HL-60/S4 (cell line): ENCODE results near the gene EDRF1.
"Not testable (repeated sequence)": the region's sequence is repeated elsewhere in the genome, so short reads cannot be mapped to it uniquely, and the experiment has no call there.

Experiments
- in situ Hi-C: fragments of 300-500 bp; cut with MboI; formaldehyde crosslinking; loops from 2 replicates; pipeline ENCODE4 v1.14.3; 2022; ENCODE audit warnings: low sequenced_read_pairs

The EDRF1 gene, protein sequence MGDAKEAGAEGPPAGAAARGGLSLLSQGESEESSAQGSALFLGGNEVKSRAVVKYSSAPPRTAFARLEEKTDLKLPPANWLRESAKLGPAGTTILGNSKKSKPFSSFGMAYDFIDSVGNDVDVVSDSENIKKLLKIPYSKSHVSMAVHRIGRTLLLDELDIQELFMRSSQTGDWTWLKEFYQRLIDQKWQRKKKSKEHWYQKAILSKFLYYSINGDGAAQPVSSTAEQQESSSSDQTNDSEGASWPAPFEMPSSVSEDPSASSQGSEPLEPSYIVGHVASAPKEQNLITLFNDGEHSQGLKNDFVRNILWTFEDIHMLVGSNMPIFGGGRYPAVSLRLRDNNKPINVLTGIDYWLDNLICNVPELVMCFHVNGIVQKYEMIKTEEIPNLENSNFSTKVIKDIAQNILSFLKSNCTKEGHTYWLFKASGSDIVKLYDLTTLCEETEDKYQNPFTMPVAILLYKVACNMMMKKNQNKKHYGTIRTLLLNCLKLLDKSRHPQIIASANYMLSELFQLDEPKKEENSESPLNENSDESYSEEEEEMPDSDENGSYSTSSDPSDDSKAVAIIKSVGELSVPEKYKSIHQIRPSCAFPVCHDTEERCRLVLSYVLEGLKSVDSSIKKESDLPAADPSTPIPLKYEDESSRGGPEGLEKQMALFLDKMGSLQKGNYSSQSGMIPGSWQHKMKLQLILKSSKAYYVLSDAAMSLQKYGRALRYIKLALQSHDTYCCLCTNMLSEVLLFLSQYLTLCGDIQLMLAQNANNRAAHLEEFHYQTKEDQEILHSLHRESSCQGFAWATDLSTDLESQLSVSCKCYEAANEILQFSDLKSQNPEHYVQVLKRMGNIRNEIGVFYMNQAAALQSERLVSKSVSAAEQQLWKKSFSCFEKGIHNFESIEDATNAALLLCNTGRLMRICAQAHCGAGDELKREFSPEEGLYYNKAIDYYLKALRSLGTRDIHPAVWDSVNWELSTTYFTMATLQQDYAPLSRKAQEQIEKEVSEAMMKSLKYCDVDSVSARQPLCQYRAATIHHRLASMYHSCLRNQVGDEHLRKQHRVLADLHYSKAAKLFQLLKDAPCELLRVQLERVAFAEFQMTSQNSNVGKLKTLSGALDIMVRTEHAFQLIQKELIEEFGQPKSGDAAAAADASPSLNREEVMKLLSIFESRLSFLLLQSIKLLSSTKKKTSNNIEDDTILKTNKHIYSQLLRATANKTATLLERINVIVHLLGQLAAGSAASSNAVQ

GRCh38 chr10:125719173-125720001 lies at the start of gene EDRF1:
Gene EDRF1 (plus strand): TSS chr10:125719709. CDS start chr10:125719808, 99 bp downstream.
- in situ Hi-C loops, result no loop called here

- in situ Hi-C loops, result no loop called here
These were observed 46.6 kb upstream of the EDRF1 start for GRCh38 chr10:125672884-125673283.

DNA sequence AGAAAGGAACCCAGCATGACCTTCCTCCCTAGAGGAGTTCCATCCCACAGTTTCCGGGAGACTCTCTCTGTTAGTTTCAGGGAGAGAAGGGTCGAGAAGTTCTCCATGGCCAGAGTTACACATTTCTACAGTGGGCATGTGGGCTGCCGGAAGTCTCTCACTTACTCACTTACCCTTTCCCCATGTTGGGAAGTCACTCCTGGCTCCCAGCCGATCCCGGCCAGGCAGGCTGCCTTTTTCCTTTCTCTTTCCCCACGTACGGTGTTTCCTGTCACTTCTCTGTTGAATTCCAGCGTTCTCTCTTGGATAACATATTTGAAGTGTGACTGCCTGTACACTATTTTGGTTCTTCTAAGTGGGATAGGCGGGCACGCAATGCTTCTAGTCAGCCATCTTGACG lies 40.1 kb upstream of the EDRF1 start:
- in situ Hi-C loops, result no loop called here

GRCh38 chr10:125683063-125683462 lies 36.4 kb upstream of the EDRF1 start, which contains the start of gene TEX36:
Gene TEX36 (minus strand): TSS chr10:125683163. CDS start chr10:125682989, 174 bp downstream.
- in situ Hi-C loops, result no loop called here

GRCh38 chr10:125683821-125684220 lies 35.7 kb upstream of the EDRF1 start:
- in situ Hi-C loops, result no loop called here

DNA sequence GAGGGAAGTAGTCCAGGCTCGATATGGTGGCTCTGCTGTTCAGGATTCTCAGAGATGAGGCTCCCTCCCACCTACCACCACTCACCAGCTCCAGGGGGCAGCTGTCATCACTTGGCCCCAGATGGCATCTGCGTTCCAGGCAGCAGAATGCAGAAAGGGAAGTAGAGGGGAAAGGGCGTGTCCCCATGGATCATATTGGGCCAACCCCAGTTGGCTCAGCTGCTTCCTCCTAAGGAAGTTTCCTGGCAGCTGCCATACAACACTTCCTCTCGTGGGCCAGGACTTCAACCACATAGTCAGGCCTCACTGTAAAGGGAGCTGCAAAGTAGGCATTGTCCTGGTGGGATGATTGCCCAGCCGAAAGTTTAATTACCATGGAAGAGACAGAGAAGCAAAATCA lies 34.9 kb upstream of the EDRF1 start:
- in situ Hi-C loops, result no loop called here

DNA sequence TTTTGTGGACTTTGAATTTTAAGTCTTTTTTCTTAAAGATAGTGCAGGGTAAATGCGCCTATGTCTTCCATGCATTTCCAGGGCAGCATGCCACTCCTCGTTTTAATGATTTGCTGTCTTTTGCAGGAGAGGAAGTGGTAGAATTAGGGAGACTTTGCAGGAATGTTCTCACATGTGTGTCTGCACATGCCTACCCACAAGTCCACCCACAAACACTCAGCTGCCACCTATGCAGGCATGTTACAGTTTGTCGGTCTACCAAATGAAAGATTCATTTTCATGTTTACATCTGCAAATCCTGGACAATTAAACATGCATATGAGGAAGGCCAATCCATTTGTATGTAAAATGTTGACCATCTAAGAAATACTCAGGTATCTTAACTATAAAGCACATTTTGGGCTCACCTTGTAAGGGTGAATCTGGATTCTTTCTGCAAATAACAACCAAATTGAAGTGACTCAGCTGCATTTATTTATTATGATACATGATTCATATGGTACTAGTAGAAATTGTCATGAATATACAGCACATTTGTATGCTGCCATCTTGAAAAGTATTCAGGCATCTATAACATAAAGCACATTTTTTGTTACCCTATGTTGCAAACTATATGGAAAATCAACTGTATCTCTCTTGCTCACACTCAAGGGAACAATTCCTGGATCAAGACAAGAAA lies 31.9 kb upstream of the EDRF1 start:
- in situ Hi-C loops, result no loop called here

- in situ Hi-C loops, result no loop called here
These were observed 29.4 kb upstream of the EDRF1 start for GRCh38 chr10:125689955-125690569.

DNA sequence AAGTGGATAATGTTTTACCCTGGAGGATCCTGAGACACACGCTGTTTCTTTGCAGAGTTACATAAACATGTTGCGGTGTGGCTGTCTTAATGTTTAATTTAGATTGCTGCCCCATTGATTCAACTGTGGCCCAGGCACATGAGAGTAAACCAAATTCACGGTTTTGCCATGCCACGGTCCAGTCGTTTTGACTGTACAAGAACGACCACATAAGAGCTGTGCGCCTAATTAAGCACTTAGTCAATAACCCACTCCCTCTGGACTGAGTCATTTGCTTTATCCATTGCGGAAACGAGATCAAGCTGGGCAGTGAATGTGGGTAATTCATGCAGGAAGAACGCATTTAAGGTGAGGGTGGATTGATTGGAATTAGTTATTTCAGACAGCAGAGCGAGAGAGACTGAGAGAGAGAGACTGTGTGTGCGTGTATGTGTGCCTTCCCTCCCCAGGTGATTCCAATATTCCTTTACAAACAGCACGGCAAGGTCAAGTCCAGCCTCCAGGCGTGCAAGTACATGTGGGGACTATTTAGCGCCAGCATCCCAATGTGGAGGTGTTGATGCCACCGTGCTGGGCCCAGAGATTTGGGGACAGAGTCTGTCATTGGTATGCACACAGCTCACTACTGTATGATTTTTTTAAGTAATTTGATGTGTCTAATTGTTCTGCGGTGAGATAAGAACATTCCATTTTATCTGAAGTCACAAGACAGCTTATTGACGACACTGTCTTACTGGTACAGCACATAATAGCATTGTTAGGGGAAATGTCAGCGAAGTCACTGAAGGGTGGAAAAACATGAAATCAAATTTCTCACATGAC lies 28.1 kb upstream of the EDRF1 start:
- in situ Hi-C loops, result no loop called here

GRCh38 chr10:125692196-125692595 lies 27.3 kb upstream of the EDRF1 start:
- in situ Hi-C loops, result no loop called here

DNA sequence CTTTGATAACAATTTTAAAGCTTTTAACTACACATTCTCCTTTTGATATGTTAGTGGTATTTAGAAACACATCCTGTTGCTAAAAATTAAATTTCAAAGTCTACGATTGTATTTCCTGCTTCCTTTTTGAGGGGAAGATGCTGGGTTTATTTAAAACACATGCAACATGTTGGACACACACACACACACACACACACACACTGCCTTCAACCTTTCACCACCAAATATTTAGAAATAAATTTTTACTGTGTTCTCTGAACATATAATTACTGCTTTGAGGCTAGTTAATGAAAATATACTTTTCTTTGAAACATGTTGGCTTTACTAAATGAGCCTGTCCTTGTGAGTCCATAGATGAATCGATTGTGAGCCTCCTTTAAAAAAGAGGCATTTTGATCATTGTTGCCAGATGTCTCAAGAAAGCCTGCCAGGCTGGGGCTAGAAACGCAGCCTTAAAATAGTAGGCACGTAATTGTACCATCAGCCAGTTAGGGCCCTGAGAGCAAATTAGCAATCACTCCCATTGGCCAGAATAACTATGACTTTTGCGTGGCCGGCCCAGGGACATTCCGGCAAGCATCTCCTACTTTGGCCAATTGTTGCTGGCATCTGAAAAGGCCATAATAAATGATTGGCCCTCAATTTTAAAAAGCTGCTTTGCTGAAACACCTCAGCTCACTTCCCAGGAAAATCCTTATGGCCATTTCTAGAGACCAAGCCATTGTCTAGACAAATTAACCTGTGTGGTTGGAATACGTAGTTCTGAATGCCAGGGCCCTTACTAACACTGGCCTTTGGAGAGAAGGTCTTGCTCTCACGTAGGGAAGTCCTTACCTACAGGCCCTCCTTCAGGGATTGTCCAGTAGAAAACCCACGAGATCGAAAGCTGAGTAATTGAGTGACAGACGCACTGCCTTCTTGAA lies 26.6 kb upstream of the EDRF1 start:
- in situ Hi-C loops, result no loop called here

- in situ Hi-C loops, result no loop called here
These were observed 26.0 kb upstream of the EDRF1 start for GRCh38 chr10:125693524-125693847.

DNA sequence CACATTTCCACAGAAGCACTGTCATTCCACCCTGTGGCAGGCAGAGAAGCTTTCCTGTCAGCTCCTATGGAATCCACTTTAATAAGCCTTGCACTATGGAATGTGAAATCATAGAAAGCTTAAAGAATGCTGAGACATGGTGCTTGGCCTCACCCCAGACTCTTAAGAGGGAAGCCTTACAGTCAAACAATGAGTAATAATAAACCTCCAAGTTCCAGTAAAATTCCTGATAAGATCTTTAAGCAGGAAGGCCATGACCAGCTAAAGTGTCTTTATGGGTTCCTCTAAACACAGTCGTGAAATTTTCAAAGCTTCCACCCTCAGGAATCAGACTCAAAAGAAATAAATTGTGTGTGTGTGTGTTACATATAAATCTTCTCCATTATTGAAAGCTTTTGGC lies 24.6 kb upstream of the EDRF1 start:
- in situ Hi-C loops, result no loop called here

- in situ Hi-C loops, result not testable (repeated sequence)
These were observed 22.6 kb upstream of the EDRF1 start for GRCh38 chr10:125696884-125697283.

DNA sequence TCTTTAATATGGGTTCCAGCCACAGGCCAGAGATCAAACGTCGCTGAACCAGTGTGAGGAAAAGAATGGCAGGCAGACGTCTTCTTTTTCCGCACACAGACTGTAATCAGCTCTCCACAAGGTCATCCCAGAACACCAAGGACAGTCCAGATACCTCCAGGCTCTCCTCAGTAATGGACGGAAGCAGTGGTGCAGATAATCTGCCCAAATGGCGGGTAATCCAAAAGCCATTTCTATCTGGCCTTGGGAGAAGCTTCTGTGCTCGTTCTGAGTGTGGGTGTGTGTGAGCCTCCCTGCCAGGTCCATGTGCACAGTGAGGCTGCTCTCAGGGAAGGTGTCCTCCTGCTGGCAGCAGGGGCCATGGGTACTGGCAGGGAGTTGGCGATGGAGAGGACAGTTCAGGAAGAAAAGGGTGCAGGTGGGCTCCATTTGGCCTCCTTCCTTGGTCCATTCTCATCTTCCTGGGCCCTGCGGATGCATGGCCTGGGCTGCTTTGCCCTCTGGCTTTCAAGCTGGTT lies 21.0 kb upstream of the EDRF1 start:
- in situ Hi-C loops, result no loop called here

DNA sequence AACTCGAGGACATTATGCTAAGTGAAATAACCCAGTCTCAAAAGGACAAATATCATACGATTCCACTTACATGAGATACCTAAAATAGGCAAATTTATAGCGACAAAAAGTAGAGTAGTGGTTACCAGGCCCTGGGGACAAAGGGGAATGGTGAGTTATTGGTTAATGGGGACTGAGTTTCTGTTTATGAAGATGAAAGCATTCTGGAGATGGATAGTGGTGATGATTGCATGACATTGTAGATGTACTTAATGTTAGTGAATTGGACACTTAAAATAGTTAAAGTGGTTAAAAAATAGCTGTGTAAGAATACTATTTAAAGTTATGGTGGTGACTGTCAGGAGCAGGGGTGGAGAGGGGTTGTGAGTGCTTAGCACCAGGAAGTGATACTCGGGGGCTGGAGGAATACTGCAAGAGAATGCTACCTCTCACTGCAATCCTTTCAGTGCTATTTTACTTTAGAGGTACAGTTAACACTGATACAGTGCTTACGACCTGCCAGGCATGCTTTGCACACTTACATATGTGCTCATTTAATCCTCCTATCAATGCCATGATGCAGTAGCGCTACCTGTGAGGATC lies 19.9 kb upstream of the EDRF1 start:
- in situ Hi-C loops, result no loop called here

DNA sequence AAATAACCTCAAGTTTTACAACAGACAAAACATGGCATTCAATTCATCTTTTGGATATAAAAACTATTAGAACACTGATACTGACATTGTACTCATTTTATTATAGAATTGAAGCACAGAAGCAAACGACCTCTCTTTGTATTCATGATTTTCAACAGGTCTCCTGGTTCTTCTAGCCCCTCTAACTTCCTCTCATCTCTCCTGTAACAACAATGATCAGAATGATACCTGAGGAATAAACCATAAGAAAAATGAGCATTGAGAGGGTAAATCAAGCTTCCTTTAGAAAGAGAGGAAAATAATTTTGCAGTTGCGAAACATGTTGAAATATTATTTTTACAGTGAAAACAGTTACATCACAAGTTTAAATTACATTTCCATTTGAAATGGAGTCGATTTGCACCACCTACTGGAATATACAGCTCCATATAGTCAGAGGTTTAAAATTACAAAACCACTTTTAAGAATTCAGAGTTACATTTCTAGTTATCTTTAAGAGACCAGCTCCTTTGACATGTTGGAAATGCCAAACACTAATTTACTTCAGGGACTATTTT lies 19.1 kb upstream of the EDRF1 start:
- in situ Hi-C loops, result no loop called here
